Activated CD4-positive, alpha-beta T cell treated with anti-CD3 and anti-CD28 coated beads, Interleukin-2, amount 50 U/mL, for 48 hours (primary cell): ENCODE measurements around the gene KCMF1.
A peak's percentile ranks its signal among the peaks of the same experiment; 100 is the strongest.

Source experiments
- DNase-seq, 2 experiments: peaks; one replicate each; pipeline ENCODE4 v3.0.0-alpha.2; 2020

The KCMF1 gene

GRCh38 chr2:84956334-84957297 is 14.3 kb upstream of the KCMF1 start:
- DNase-seq: no peak

- DNase-seq: no peak
Observed at GRCh38 chr2:84957771-84958134, 13.2 kb upstream of the KCMF1 start.

GRCh38 chr2:84958135-84959059 is 12.6 kb upstream of the KCMF1 start:
- DNase-seq: no peak

GRCh38 chr2:84959095-84959565 is 11.8 kb upstream of the KCMF1 start:
- DNase-seq: no peak

- DNase-seq: no peak
Observed at GRCh38 chr2:84959566-84960506, 11.1 kb upstream of the KCMF1 start.

- no peak for DNase-seq
Observed at GRCh38 chr2:84962917-84963316, 8.0 kb upstream of the KCMF1 start.

GRCh38 chr2:84963323-84963691 is 7.7 kb upstream of the KCMF1 start:
- no peak for DNase-seq

- DNase-seq: no peak
Observed at GRCh38 chr2:84963692-84964405, 7.1 kb upstream of the KCMF1 start.

GRCh38 chr2:84964406-84965191 is 6.4 kb upstream of the KCMF1 start:
- no peak for DNase-seq

- no peak for DNase-seq
Observed at GRCh38 chr2:84965192-84965516, 5.8 kb upstream of the KCMF1 start.

- DNase-seq: no peak
Observed at GRCh38 chr2:84965827-84966226, 5.1 kb upstream of the KCMF1 start.

GRCh38 chr2:84966731-84967130 is 4.2 kb upstream of the KCMF1 start:
- DNase-seq: no peak

GRCh38 chr2:84969511-84970209 is 1.3 kb upstream of the KCMF1 start:
- peak in 1 of 2 experiments; percentile 32 for DNase-seq

GRCh38 chr2:84970210-84970867 is 622 bp upstream of the KCMF1 start:
- DNase-seq: peak; percentile 60 to 62

GRCh38 chr2:84971510-84972206 is 697 bp downstream of the KCMF1 start:
- DNase-seq: peak; percentile 61 to 64

GRCh38 chr2:84972207-84972783 is 1.3 kb downstream of the KCMF1 start:
- DNase-seq: no peak

GRCh38 chr2:84972932-84973331 is 2.0 kb downstream of the KCMF1 start:
- no peak for DNase-seq

- no peak for DNase-seq
Observed at GRCh38 chr2:84980263-84980983, 9.5 kb downstream of the KCMF1 start.
